BLaER1 (cell line): ENCODE measurements around the gene NME5.
"Not testable (repeated sequence)": the region's sequence is repeated elsewhere in the genome, so short reads cannot be mapped to it uniquely, and the experiment has no call there.

ENCODE experiments used
- H3K27ac ChIP-seq: shearing (Covaris generic); formaldehyde crosslinking; 2 replicates; pipeline ENCODE4 v1.8.1; 2022
- H3K27me3 ChIP-seq: shearing (Covaris generic); formaldehyde crosslinking; 2 replicates; pipeline ENCODE4 v1.8.1; 2022
- H3K36me3 ChIP-seq: shearing (Covaris generic); formaldehyde crosslinking; 2 replicates; pipeline ENCODE4 v1.8.1; 2022
- H3K4me1 ChIP-seq: shearing (Covaris generic); formaldehyde crosslinking; 2 replicates; pipeline ENCODE4 v1.8.1; 2022
- H3K4me2 ChIP-seq: shearing (Covaris generic); formaldehyde crosslinking; 2 replicates; pipeline ENCODE4 v1.8.1; 2022
- H3K4me3 ChIP-seq: shearing (Covaris generic); formaldehyde crosslinking; 2 replicates; pipeline ENCODE4 v1.8.1; 2022
- H3K9ac ChIP-seq: shearing (Covaris generic); formaldehyde crosslinking; 2 replicates; pipeline ENCODE4 v1.8.1; 2022
- H3K9me3 ChIP-seq: shearing (Covaris generic); formaldehyde crosslinking; 2 replicates; pipeline ENCODE4 v1.8.1; 2022
- H4K20me1 ChIP-seq: shearing (Covaris generic); formaldehyde crosslinking; 2 replicates; pipeline ENCODE4 v1.8.1; 2022
- Cebpa-rat ChIP-seq: shearing (Covaris generic); IDR thresholded peaks from 2 replicates; pipeline ENCODE4 v1.8.1; 2022

Gene NME5

DNA sequence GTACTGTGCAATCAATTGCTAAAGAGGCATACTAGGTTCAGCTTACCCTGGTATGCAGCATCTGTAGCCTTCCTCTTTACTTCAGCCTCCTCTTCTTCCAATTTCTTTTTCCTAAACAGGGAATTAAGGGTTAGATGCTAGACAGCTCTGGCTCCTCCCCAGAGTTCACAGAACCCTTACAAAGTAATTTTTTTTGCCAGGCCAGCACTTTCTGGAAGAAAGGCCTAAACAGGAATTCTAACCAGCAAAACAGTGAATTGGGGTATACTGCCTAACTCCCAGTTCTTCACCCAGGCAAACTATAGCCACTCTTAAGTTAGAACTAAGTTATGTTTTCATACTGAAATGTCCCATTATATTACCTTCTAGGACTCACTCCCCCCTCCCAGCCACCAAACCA, 31.1 kb upstream of the NME5 start:
- H3K9ac ChIP-seq = no peak overlapping the region
- TF ChIP-seq Cebpa-rat = no peak
- H3K4me2 ChIP-seq = no peak overlapping the region
- no peak overlapping the region for H3K27ac ChIP-seq
- peaks cover 100% of the 10 kb centered on the region for H3K36me3 ChIP-seq
- no peak overlapping the region for H3K4me3 ChIP-seq
- H3K4me1 ChIP-seq = no peaks in the 10 kb centered on the region
- H3K27me3 ChIP-seq = no peaks in the 10 kb centered on the region; the same call in 1 of the 2 replicates
- H3K9me3 ChIP-seq = no peaks in the 10 kb centered on the region
- 0 out of 2 replicates have a peak, but pooled peaks cover 30% of the 10 kb centered on the region for H4K20me1 ChIP-seq

DNA sequence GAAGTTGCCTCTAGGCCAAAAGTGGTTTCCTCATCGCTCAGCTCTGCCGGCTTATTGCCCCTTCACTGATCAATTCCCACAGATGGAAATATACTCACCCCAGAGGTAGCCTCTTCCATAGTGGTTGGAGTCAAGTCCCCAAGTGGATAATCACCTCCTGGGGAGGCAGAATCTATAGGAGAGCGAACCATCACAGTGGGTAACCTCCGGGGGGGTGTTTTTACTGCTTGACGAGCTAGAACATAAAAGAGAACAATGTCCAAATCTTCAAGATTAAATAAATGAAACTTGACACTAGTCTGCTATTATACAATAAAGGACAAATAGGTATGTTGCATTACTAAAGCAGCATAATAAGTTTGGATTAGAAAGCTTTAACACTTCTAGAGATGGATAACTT, 29.9 kb upstream of the NME5 start:
- no peak overlapping the region for H3K4me3 ChIP-seq
- no peak overlapping the region for H3K4me2 ChIP-seq
- H3K9ac ChIP-seq = no peak overlapping the region
- no peak overlapping the region for H3K27ac ChIP-seq
- peaks cover 34% of the 10 kb centered on the region; the same call in 1 of the 2 replicates for H4K20me1 ChIP-seq
- no peak for TF ChIP-seq Cebpa-rat
- peaks cover 100% of the 10 kb centered on the region for H3K36me3 ChIP-seq
- H3K4me1 ChIP-seq = no peaks in the 10 kb centered on the region
- H3K27me3 ChIP-seq = no peaks in the 10 kb centered on the region; the same call in 1 of the 2 replicates
- no peaks in the 10 kb centered on the region for H3K9me3 ChIP-seq

DNA sequence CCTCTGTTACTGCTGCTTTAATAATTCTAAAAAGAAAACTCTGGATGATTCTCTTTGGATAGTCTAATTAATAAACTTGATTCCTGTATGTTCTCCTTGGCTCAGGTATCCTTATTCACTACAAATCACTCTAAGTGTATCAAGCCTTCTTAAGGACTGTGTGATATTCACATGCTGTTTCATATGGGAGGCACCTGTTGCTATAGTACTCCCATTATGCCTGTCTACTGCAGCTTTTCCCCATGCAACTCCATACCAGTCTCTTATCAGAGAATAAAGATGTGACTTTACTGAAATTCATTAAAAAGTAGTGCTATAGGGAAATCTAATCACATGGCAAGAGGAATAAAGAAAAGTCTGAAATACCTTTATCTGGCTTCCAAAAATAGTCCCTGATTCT, 24.5 kb upstream of the NME5 start:
- no peaks in the 10 kb centered on the region for H3K4me1 ChIP-seq
- H3K9me3 ChIP-seq = no peaks in the 10 kb centered on the region
- H3K27me3 ChIP-seq = no peaks in the 10 kb centered on the region
- peaks cover 48% of the 10 kb centered on the region for H4K20me1 ChIP-seq
- H3K4me2 ChIP-seq = no peak overlapping the region
- H3K27ac ChIP-seq = no peak overlapping the region
- H3K36me3 ChIP-seq = peaks cover 100% of the 10 kb centered on the region
- no peak overlapping the region for H3K9ac ChIP-seq
- no peak overlapping the region for H3K4me3 ChIP-seq
- no peak for TF ChIP-seq Cebpa-rat

DNA sequence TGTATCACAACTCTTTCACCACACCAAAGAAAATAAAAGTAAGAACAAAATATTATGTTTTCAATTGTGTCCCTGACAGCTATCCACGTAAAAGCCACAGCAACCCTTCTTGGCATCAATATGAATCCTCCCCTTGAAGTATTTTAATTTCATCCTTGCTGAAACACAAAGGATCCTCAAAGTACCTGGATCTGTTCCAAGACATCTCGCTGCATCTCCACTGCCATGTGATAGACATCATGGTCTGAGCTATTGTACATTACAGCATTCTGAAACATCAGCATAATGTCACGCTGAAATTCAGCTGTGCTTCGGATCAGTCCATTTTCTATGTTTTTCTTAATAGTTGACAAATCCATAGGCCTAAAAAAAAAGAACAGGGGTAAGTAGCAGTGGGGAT, 21.5 kb upstream of the NME5 start:
- H3K36me3 ChIP-seq = peaks cover 100% of the 10 kb centered on the region
- H3K4me1 ChIP-seq = no peaks in the 10 kb centered on the region

DNA sequence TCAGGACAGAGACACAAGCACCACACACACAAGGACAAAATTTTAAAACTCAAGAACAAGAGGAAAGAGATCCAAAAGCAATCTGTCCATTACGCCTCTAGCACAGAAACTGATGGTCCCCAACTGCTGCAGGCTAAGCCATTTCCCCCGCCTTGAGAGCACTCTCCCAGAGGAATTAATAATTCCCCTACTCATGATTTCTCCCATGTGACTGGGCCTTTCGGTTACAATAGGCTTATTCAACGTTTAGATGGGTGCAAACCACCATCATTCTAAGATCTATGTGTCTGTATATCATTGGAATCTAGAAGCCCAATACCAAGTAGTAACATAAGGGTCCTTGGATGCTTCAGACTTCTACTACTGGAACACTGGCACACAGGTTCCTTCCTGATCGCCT, 20.4 kb upstream of the NME5 start:
- H3K27me3 ChIP-seq = no peaks in the 10 kb centered on the region

More for the DNA sequence above, 21.5 kb upstream of the NME5 start:
- Histone ChIP-seq H3K27me3 (no peaks in the 10 kb centered on the region), H3K4me2 (no peak overlapping the region), H3K4me3 (no peak overlapping the region), H4K20me1 (peaks cover 34% of the 10 kb centered on the region), H3K27ac (no peak overlapping the region), H3K9me3 (no peaks in the 10 kb centered on the region), H3K9ac (no peak overlapping the region)
- TF ChIP-seq Cebpa-rat = no peak

DNA sequence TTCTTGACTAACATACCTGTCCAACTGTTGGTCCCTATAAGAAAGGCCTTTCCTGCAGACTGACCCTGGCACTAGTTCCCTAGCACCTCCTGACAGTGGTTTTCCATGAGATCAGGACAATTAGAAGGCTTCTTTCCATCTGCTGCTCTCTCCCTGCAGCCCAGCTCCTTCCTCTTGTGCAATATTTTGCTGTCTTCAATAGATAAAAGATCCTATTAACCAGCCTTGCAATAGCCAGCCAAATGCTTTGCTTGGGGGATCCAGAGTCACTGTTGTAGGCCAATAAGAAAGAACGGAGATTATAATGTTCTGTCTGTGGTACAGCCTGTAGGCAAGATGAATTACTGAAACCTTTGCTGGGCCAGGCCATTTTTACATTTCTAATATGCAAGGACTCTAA, 18.4 kb upstream of the NME5 start:
- no peak overlapping the region for H3K4me3 ChIP-seq
- no peak overlapping the region for H3K9ac ChIP-seq
- H3K27me3 ChIP-seq = no peaks in the 10 kb centered on the region
- H3K4me2 ChIP-seq = no peak overlapping the region
- no peaks in the 10 kb centered on the region for H3K4me1 ChIP-seq
- peaks cover 72% of the 10 kb centered on the region for H3K36me3 ChIP-seq
- H3K27ac ChIP-seq = no peak overlapping the region
- no peaks in the 10 kb centered on the region for H3K9me3 ChIP-seq
- peaks cover 21% of the 10 kb centered on the region for H4K20me1 ChIP-seq
- TF ChIP-seq Cebpa-rat = no peak

More for the DNA sequence above, 20.4 kb upstream of the NME5 start:
- Histone ChIP-seq H3K4me1 (no peaks in the 10 kb centered on the region), H3K9ac (no peak overlapping the region), H3K36me3 (peaks cover 92% of the 10 kb centered on the region), H3K4me2 (no peak overlapping the region), H3K27ac (no peak overlapping the region), H3K9me3 (no peaks in the 10 kb centered on the region), H3K4me3 (no peak overlapping the region), H4K20me1 (peaks cover 29% of the 10 kb centered on the region)
- TF ChIP-seq Cebpa-rat = no peak

DNA sequence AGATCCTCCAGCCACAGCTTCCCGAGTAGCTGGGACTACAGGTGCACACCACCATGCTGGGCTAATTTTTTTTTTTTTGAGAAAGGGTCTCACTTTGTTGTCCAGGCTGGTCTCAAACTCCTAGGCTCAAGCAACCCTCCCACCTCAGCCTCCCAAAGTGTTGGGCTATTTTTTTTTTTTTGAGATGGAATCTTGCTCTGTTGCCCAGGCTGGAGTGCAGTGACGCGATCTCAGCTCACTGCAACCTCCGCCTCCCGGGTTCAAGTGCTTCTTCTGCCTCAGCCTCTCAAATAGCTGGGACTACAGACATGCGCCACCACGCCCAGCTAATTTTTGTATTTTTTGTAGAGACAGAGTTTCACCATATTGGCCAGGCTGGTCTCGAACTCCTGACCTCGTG, 16.7 kb upstream of the NME5 start:
- H3K9ac ChIP-seq, H3K4me3 ChIP-seq, H3K27me3 ChIP-seq, H3K4me1 ChIP-seq, H3K4me2 ChIP-seq, H3K9me3 ChIP-seq, H3K27ac ChIP-seq, H4K20me1 ChIP-seq: not testable (repeated sequence)
- H3K36me3 ChIP-seq = peaks cover 55% of the 10 kb centered on the region

DNA sequence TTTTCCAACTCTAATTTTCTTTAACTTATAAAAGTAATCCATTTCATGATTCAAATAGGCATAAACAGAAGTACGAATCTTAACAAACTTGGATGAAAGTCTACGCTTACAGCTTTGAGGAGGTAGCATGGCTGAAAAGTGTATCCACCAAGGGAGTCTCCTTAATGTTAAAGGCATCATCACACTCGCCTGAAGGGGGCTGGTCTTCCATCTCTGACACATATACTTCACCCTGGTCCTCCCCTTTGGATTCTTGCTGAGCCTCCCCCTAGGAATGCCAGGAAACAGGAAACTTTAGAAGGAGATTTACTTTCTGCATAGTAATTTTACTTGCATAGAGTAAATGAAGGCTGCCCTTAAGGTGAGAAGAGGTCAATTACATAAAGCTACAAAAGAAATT, 10.3 kb upstream of the NME5 start:
- Histone ChIP-seq H3K4me1 (no peaks in the 10 kb centered on the region), H3K27ac (no peak overlapping the region), H3K27me3 (no peaks in the 10 kb centered on the region), H3K4me3 (no peak overlapping the region), H3K9ac (no peak overlapping the region), H3K9me3 (no peaks in the 10 kb centered on the region), H4K20me1 (no peaks in the 10 kb centered on the region), H3K36me3 (no peaks in the 10 kb centered on the region), H3K4me2 (no peak overlapping the region)
- TF ChIP-seq Cebpa-rat = no peak

DNA sequence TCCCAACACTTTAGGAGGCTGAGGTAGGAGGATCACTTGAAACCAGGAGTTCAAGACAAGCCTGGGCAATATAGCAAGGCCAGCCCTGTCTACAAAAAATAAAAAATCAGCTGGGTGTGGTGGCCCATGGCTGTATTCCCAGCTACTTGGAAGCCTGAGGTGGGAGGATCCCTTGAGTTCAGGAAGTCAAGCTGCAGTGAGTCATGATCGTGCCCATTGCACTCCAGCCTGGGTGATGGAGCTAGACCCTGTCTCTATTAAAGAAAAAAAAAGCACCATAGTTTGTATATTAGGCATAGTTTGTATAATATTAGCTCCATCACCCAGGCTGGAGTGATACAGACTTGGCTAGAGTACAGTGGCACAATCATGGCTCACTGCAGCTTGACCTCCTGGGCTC, 9.6 kb upstream of the NME5 start:
- no peaks in the 10 kb centered on the region for H3K27me3 ChIP-seq
- no peak overlapping the region for H3K9ac ChIP-seq
- no peak overlapping the region for H3K4me2 ChIP-seq
- H3K4me3 ChIP-seq = no peak overlapping the region
- H3K36me3 ChIP-seq = no peaks in the 10 kb centered on the region
- no peaks in the 10 kb centered on the region for H3K9me3 ChIP-seq
- H3K4me1 ChIP-seq = no peaks in the 10 kb centered on the region
- no peak overlapping the region for H3K27ac ChIP-seq
- H4K20me1 ChIP-seq = no peaks in the 10 kb centered on the region
- TF ChIP-seq Cebpa-rat = no peak

DNA sequence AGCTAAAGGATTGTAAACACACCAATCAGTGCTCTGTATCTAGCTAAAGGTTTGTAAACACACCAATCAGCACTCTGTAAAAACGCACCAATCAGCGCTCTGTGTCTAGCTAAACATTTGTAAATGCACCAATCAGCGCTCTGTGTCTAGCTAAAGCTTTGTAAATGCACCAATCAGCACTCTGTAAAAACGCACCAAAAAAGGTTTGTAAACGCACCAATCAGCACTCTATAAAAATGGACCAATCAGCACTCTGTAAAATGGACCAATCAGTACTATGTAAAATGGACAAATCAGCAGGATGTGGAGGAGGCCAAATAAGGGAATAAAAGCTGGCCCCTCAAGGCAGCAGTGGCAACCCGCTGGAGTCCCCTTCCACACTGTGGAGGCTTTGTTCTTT, 4.3 kb upstream of the NME5 start:
- H3K4me1 ChIP-seq = peaks cover 12% of the 10 kb centered on the region

DNA sequence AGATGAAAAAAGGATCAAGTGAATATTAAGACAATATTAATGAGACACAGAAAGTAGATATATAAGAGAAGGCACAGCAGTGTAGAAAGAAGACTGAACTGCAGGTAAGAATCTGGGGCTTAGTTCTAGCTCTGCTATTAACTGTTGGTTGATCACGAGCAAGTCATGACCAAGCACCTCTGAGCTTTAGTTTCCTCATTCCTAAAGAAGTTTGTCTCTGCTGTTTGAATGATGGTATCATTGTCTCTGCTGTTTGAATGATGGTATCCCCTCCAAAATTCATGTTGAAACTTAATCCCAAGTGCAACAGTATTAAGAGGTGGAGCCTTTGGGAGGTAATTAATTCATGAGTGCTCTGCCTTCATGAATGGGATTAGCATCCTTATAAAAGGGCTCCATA, 2.5 kb upstream of the NME5 start:
- H3K9me3 ChIP-seq = no peaks in the 10 kb centered on the region
- no peaks in the 10 kb centered on the region for H4K20me1 ChIP-seq
- H3K4me2 ChIP-seq = no peak overlapping the region
- H3K27ac ChIP-seq = no peak overlapping the region
- H3K4me1 ChIP-seq = peaks cover 12% of the 10 kb centered on the region
- no peak overlapping the region for H3K4me3 ChIP-seq
- no peaks in the 10 kb centered on the region for H3K36me3 ChIP-seq
- no peaks in the 10 kb centered on the region; the same call in 1 of the 2 replicates for H3K27me3 ChIP-seq
- no peak for TF ChIP-seq Cebpa-rat
- no peak overlapping the region for H3K9ac ChIP-seq

More for the DNA sequence above, 4.3 kb upstream of the NME5 start:
- not testable (repeated sequence) for H3K9ac ChIP-seq, H3K9me3 ChIP-seq, H3K27me3 ChIP-seq, H3K36me3 ChIP-seq, H3K27ac ChIP-seq, H4K20me1 ChIP-seq, H3K4me3 ChIP-seq
- 0 out of 2 replicates have a peak overlapping the region, but pooled peaks have one; percentile 9 for H3K4me2 ChIP-seq
